ENCODE results near the gene CACNA2D3.
"Not testable (repeated sequence)": the region's sequence is repeated elsewhere in the genome, so short reads cannot be mapped to it uniquely, and the experiment has no call there.

The CACNA2D3 gene

GRCh38 chr3:55097441-55097840, 975.1 kb downstream of the CACNA2D3 start:
- Histone ChIP-seq H3K4me3 (ENCODE audit: low read depth, low read length) (no peak overlapping the region), H3K27me3 (ENCODE audit: control insufficient read depth, insufficient read depth, low read length) (no peaks in the 10 kb centered on the region), H3K36me3 (ENCODE audit: control insufficient read depth, insufficient read depth, low read length) (no peaks in the 10 kb centered on the region), H3K9ac (ENCODE audit: low read depth, low read length) (no peak overlapping the region), H3K4me1 (ENCODE audit: control insufficient read depth, insufficient read depth, low read length) (no peaks in the 10 kb centered on the region), H3K9me3 (ENCODE audit: control insufficient read depth, insufficient read depth, low read length) (no peaks in the 10 kb centered on the region)

GRCh38 chr3:55105647-55106046, 983.3 kb downstream of the CACNA2D3 start:
- no peaks in the 10 kb centered on the region for H3K36me3 ChIP-seq (ENCODE audit: control insufficient read depth, insufficient read depth, low read length)
- H3K9ac ChIP-seq (ENCODE audit: low read depth, low read length) = no peak overlapping the region
- peaks cover 4% of the 10 kb centered on the region for H3K4me1 ChIP-seq (ENCODE audit: control insufficient read depth, insufficient read depth, low read length)
- H3K4me3 ChIP-seq (ENCODE audit: low read depth, low read length) = no peak overlapping the region
- no peaks in the 10 kb centered on the region for H3K27me3 ChIP-seq (ENCODE audit: control insufficient read depth, insufficient read depth, low read length)
- no peaks in the 10 kb centered on the region for H3K9me3 ChIP-seq (ENCODE audit: control insufficient read depth, insufficient read depth, low read length)

GRCh38 chr3:55107187-55107586, 984.8 kb downstream of the CACNA2D3 start:
- H3K4me1 ChIP-seq (ENCODE audit: control insufficient read depth, insufficient read depth, low read length) = peaks cover 4% of the 10 kb centered on the region
- no peaks in the 10 kb centered on the region for H3K27me3 ChIP-seq (ENCODE audit: control insufficient read depth, insufficient read depth, low read length)
- no peaks in the 10 kb centered on the region for H3K9me3 ChIP-seq (ENCODE audit: control insufficient read depth, insufficient read depth, low read length)
- H3K4me3 ChIP-seq (ENCODE audit: low read depth, low read length) = no peak overlapping the region
- no peak overlapping the region for H3K9ac ChIP-seq (ENCODE audit: low read depth, low read length)
- H3K36me3 ChIP-seq (ENCODE audit: control insufficient read depth, insufficient read depth, low read length) = no peaks in the 10 kb centered on the region

GRCh38 chr3:55111906-55112305, 989.6 kb downstream of the CACNA2D3 start:
- not testable (repeated sequence) for H3K9me3 ChIP-seq (ENCODE audit: control insufficient read depth, insufficient read depth, low read length); H3K4me3 ChIP-seq (ENCODE audit: low read depth, low read length); H3K4me1 ChIP-seq (ENCODE audit: control insufficient read depth, insufficient read depth, low read length); H3K9ac ChIP-seq (ENCODE audit: low read depth, low read length); H3K36me3 ChIP-seq (ENCODE audit: control insufficient read depth, insufficient read depth, low read length); H3K27me3 ChIP-seq (ENCODE audit: control insufficient read depth, insufficient read depth, low read length)

- Histone ChIP-seq H3K36me3 (ENCODE audit: control insufficient read depth, insufficient read depth, low read length) (no peaks in the 10 kb centered on the region), H3K4me1 (ENCODE audit: control insufficient read depth, insufficient read depth, low read length) (no peaks in the 10 kb centered on the region), H3K27me3 (ENCODE audit: control insufficient read depth, insufficient read depth, low read length) (no peaks in the 10 kb centered on the region), H3K9ac (ENCODE audit: low read depth, low read length) (no peak overlapping the region), H3K4me3 (ENCODE audit: low read depth, low read length) (no peak overlapping the region), H3K9me3 (ENCODE audit: control insufficient read depth, insufficient read depth, low read length) (no peaks in the 10 kb centered on the region)
Observed at GRCh38 chr3:55118451-55118850, 996.1 kb downstream of the CACNA2D3 start.

- Histone ChIP-seq H3K9me3 (ENCODE audit: control insufficient read depth, insufficient read depth, low read length) (no peaks in the 10 kb centered on the region), H3K9ac (ENCODE audit: low read depth, low read length) (no peak overlapping the region), H3K4me3 (ENCODE audit: low read depth, low read length) (no peak overlapping the region), H3K27me3 (ENCODE audit: control insufficient read depth, insufficient read depth, low read length) (no peaks in the 10 kb centered on the region), H3K36me3 (ENCODE audit: control insufficient read depth, insufficient read depth, low read length) (no peaks in the 10 kb centered on the region), H3K4me1 (ENCODE audit: control insufficient read depth, insufficient read depth, low read length) (no peaks in the 10 kb centered on the region)
Observed at GRCh38 chr3:55119268-55119667, 996.9 kb downstream of the CACNA2D3 start.

GRCh38 chr3:55122312-55122711, 1000.0 kb downstream of the CACNA2D3 start:
- no peaks in the 10 kb centered on the region for H3K36me3 ChIP-seq (ENCODE audit: control insufficient read depth, insufficient read depth, low read length)
- no peaks in the 10 kb centered on the region for H3K27me3 ChIP-seq (ENCODE audit: control insufficient read depth, insufficient read depth, low read length)
- no peaks in the 10 kb centered on the region for H3K4me1 ChIP-seq (ENCODE audit: control insufficient read depth, insufficient read depth, low read length)
- H3K4me3 ChIP-seq (ENCODE audit: low read depth, low read length) = no peak overlapping the region
- no peak overlapping the region for H3K9ac ChIP-seq (ENCODE audit: low read depth, low read length)
- no peaks in the 10 kb centered on the region for H3K9me3 ChIP-seq (ENCODE audit: control insufficient read depth, insufficient read depth, low read length)

Data from iPS-15b (cell line).